PC-3 (cell line): ENCODE data around the gene GPR183.

ENCODE experiments used
- CTCF ChIP-seq: fragments of 300-600 bp; sonication (generic); conservative IDR thresholded peaks from 2 replicates; pipeline ENCODE4 v1.5.1; 2017; ENCODE audit warnings: antibody characterized with exemption, low read depth, mild to moderate bottlenecking, low read length
- EZH2 ChIP-seq: fragments of 300-600 bp; sonication (generic); IDR thresholded peaks from one replicate; pipeline ENCODE4 v1.6.1; 2017; ENCODE audit warnings: antibody characterized with exemption, mild to moderate bottlenecking, low read length; ENCODE audit not compliant: unreplicated experiment

GRCh38 chr13:99339736-99340397, 32.7 kb upstream of the GPR183 start:
- TF ChIP-seq CTCF (no peak), EZH2 (no peak)
